MM.1S (cell line): ENCODE measurements around the gene CSNK2A3.

Experiments used
- DNase-seq: peaks from one replicate; pipeline ENCODE4 v3.0.0-alpha.2; 2015
- H2AFZ ChIP-seq: fragments of 300-600 bp; sonication (generic); 2 replicates; pipeline ENCODE4 v1.6.0; 2016; ENCODE audit warnings: antibody characterized with exemption, low read length
- H3F3A ChIP-seq: fragments of 300-600 bp; sonication (generic); 2 replicates; pipeline ENCODE4 v1.6.1; 2016; ENCODE audit warnings: mild to moderate bottlenecking, antibody characterized with exemption, low read length, moderate library complexity, mixed read lengths; ENCODE audit not compliant: insufficient read depth
- H3K27ac ChIP-seq: fragments of 300-600 bp; sonication (generic); 2 replicates; pipeline ENCODE4 v1.5.1; 2016; ENCODE audit warnings: mild to moderate bottlenecking, low read length
- H3K27me3 ChIP-seq: fragments of 300-600 bp; sonication (generic); replicated peaks from 2 replicates; pipeline ENCODE4 v1.6.0; 2016; ENCODE audit warnings: low read length; ENCODE audit not compliant: insufficient read depth
- H3K36me3 ChIP-seq: fragments of 300-600 bp; sonication (generic); replicated peaks from 2 replicates; pipeline ENCODE4 v1.6.1; 2016; ENCODE audit warnings: mild to moderate bottlenecking, low read length, mixed read lengths; ENCODE audit not compliant: insufficient read depth
- H3K4me1 ChIP-seq: fragments of 300-600 bp; sonication (generic); 2 replicates; pipeline ENCODE4 v1.6.1; 2016; ENCODE audit warnings: low read length, mixed read lengths
- H3K4me2 ChIP-seq: fragments of 300-600 bp; sonication (generic); 2 replicates; pipeline ENCODE4 v1.6.0; 2016; ENCODE audit warnings: low read depth, low read length
- H3K4me3 ChIP-seq: fragments of 300-600 bp; sonication (generic); 2 replicates; pipeline ENCODE4 v1.5.1; 2016; ENCODE audit warnings: low read length, mixed read lengths
- H3K79me2 ChIP-seq: fragments of 300-600 bp; sonication (generic); 2 replicates; pipeline ENCODE4 v1.6.1; 2016; ENCODE audit warnings: mixed run types, low read length, mixed read lengths
- H3K9ac ChIP-seq: fragments of 300-600 bp; sonication (generic); 2 replicates; pipeline ENCODE4 v1.6.1; 2016; ENCODE audit warnings: low read length, mixed read lengths
- H3K9me2 ChIP-seq: fragments of 300-600 bp; sonication (generic); replicated peaks from 2 replicates; pipeline ENCODE4 v1.6.1; 2016; ENCODE audit warnings: mild to moderate bottlenecking, low read length, mixed read lengths; ENCODE audit not compliant: insufficient read depth
- H3K9me3 ChIP-seq: fragments of 300-600 bp; sonication (generic); replicated peaks from 2 replicates; pipeline ENCODE4 v1.6.1; 2016; ENCODE audit warnings: mild to moderate bottlenecking, low read length, mixed read lengths; ENCODE audit not compliant: insufficient read depth
- H4K20me1 ChIP-seq: fragments of 300-600 bp; sonication (generic); 2 replicates; pipeline ENCODE4 v1.6.1; 2016; ENCODE audit warnings: mild to moderate bottlenecking, low read length, moderate library complexity, mixed read lengths; ENCODE audit not compliant: insufficient read depth
- EZH2 ChIP-seq: fragments of 300-600 bp; sonication (generic); optimal IDR thresholded peaks from 2 replicates; pipeline ENCODE3; 2017; ENCODE audit warnings: low read depth, mild to moderate bottlenecking, antibody characterized with exemption, low read length, mixed read lengths
- EZH2phosphoT487 ChIP-seq: fragments of 300-600 bp; sonication (generic); IDR thresholded peaks from 2 replicates; pipeline ENCODE4 v1.6.1; 2018; ENCODE audit warnings: antibody characterized with exemption, low read length
- TF ChIP-seq, protein P1 (sequence below): fragments of 300-600 bp; sonication (generic); IDR thresholded peaks from 2 replicates; pipeline ENCODE4 v1.5.1; 2016; ENCODE audit warnings: antibody characterized with exemption, low read length, mixed read lengths

The CSNK2A3 gene

DNA sequence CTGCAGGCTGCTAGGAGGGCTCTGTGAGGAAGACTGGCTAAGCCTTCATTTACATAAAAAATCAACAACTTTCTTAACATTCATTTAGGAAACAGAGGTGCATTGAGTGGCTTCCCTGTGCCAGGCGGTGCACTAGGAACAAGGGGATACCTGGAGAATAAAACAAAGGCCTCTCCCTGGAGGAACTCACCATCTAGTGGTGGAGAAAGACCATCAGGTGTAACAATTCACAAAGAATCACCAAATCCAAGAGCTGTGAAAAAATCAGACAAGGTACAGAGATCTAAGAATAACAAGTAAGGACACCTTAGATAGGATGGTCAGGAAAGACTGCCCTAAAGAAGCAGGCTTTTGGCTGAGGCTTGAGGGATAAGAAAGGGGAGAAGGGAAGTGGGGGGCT lies 40.3 kb downstream of the CSNK2A3 start:
- no peaks in the 10 kb centered on the region for H3K9me2 ChIP-seq
- no peak for TF ChIP-seq EZH2phosphoT487
- TF ChIP-seq, protein P1, sequence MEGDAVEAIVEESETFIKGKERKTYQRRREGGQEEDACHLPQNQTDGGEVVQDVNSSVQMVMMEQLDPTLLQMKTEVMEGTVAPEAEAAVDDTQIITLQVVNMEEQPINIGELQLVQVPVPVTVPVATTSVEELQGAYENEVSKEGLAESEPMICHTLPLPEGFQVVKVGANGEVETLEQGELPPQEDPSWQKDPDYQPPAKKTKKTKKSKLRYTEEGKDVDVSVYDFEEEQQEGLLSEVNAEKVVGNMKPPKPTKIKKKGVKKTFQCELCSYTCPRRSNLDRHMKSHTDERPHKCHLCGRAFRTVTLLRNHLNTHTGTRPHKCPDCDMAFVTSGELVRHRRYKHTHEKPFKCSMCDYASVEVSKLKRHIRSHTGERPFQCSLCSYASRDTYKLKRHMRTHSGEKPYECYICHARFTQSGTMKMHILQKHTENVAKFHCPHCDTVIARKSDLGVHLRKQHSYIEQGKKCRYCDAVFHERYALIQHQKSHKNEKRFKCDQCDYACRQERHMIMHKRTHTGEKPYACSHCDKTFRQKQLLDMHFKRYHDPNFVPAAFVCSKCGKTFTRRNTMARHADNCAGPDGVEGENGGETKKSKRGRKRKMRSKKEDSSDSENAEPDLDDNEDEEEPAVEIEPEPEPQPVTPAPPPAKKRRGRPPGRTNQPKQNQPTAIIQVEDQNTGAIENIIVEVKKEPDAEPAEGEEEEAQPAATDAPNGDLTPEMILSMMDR, result no peak
- no peak for TF ChIP-seq EZH2
- no peak overlapping the region for H3K4me2 ChIP-seq
- H3K27ac ChIP-seq, result no peak overlapping the region
- no peaks in the 10 kb centered on the region for H3K79me2 ChIP-seq
- no peaks in the 10 kb centered on the region for H3K27me3 ChIP-seq
- H2AFZ ChIP-seq, result no peak overlapping the region
- no peaks in the 10 kb centered on the region for H3K9me3 ChIP-seq
- no peak for DNase-seq
- no peaks in the 10 kb centered on the region for H3K4me1 ChIP-seq
- H3K36me3 ChIP-seq, result no peaks in the 10 kb centered on the region
- H3F3A ChIP-seq, result no peaks in the 10 kb centered on the region
- no peaks in the 10 kb centered on the region for H4K20me1 ChIP-seq
- H3K9ac ChIP-seq, result no peak overlapping the region
- H3K4me3 ChIP-seq, result no peak overlapping the region

DNA sequence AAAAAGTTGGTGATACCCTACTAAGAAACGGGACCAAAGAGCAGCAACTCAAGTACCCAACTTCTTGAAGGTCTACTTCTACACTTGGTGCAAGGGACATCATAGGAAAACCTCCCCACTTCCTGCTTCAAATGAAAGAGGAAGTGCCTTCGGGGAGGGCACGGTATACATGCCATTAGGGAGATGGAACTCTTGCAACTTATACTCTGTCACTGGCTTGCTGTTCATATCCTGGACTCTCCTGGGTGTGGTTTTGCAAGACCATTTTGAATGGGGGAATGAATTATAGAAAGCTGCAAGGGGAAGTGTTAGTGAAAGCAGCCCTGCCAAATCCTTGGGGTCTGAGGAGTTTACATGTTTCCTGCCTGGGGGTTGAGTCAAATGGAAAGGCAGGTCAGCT lies 41.9 kb downstream of the CSNK2A3 start:
- Histone ChIP-seq H3K9me3 (no peaks in the 10 kb centered on the region), H3K9ac (no peak overlapping the region), H3K9me2 (no peaks in the 10 kb centered on the region), H3K27ac (no peak overlapping the region), H3K4me2 (no peak overlapping the region), H3K4me3 (no peak overlapping the region), H4K20me1 (no peaks in the 10 kb centered on the region), H2AFZ (no peak overlapping the region), H3K4me1 (no peaks in the 10 kb centered on the region), H3F3A (no peaks in the 10 kb centered on the region), H3K79me2 (no peaks in the 10 kb centered on the region), H3K36me3 (no peaks in the 10 kb centered on the region), H3K27me3 (no peaks in the 10 kb centered on the region)
- TF ChIP-seq EZH2phosphoT487, result no peak
- TF ChIP-seq, protein P1, result no peak
- TF ChIP-seq EZH2, result no peak
- DNase-seq, result no peak

DNA sequence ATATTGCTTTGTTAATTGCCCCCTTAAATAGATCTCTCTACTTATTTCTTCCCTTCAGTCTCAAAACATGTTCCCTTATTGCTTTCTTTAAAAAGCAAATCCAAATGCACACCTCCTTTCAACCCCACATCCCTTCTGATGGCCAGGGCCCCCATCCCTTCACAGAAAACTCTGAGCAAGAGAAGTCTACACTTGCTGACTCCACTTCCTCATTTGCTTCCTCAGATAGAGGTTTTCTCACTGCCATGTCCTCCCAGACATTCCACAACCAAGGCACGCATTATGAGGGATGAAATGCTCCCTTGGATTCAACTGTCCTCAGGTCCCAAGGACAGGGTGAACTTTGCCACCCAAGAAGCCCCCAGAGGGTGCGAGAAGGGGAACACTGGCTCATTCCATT lies 43.1 kb downstream of the CSNK2A3 start:
- Histone ChIP-seq H3K4me2 (no peak overlapping the region), H3K27ac (no peak overlapping the region)

DNA sequence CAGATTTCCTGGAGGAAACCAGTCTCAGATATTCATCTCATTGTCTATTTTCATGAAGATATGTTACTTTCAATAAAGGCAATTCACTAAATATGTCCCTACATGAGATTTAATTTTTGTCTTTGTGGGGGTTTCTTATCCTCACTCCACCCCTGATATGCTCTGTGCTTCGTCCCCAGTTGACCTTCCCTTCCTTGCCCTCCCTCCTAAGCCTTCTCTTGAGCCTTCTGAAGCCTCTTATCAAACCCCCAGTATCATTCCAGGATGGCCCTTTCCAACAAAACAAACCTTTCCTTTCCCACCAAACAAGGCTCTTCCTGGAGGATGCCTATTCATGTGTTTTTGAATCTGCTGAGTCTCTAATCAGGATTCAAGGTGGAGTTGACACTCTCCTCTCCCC lies 44.8 kb downstream of the CSNK2A3 start:
- no peak for DNase-seq
- H3K4me1 ChIP-seq, result no peaks in the 10 kb centered on the region
- no peak overlapping the region for H3K4me2 ChIP-seq
- H2AFZ ChIP-seq, result no peak overlapping the region
- H3K9me2 ChIP-seq, result no peaks in the 10 kb centered on the region
- TF ChIP-seq, protein P1, result no peak
- TF ChIP-seq EZH2phosphoT487, result no peak
- no peak for TF ChIP-seq EZH2
- H3K9ac ChIP-seq, result no peak overlapping the region
- H3K4me3 ChIP-seq, result no peak overlapping the region
- H3K79me2 ChIP-seq, result no peaks in the 10 kb centered on the region
- no peak overlapping the region for H3K27ac ChIP-seq
- no peaks in the 10 kb centered on the region for H3K36me3 ChIP-seq
- no peaks in the 10 kb centered on the region for H3K27me3 ChIP-seq
- no peaks in the 10 kb centered on the region for H4K20me1 ChIP-seq
- no peaks in the 10 kb centered on the region for H3F3A ChIP-seq
- no peaks in the 10 kb centered on the region for H3K9me3 ChIP-seq

More for the DNA sequence above, 43.1 kb downstream of the CSNK2A3 start:
- Histone ChIP-seq H3K79me2 (no peaks in the 10 kb centered on the region), H2AFZ (no peak overlapping the region), H3K9me3 (no peaks in the 10 kb centered on the region), H3K36me3 (no peaks in the 10 kb centered on the region), H3F3A (no peaks in the 10 kb centered on the region), H4K20me1 (no peaks in the 10 kb centered on the region), H3K27me3 (no peaks in the 10 kb centered on the region), H3K9me2 (no peaks in the 10 kb centered on the region), H3K4me1 (no peaks in the 10 kb centered on the region), H3K4me3 (no peak overlapping the region), H3K9ac (no peak overlapping the region)
- TF ChIP-seq EZH2phosphoT487, result no peak
- no peak for TF ChIP-seq EZH2
- no peak for DNase-seq
